SK-N-SH (cell line): ENCODE data around the gene SMAD3. TPM values are rescaled to one million over a fixed set of nuclear protein-coding genes. Genes with fewer than 3 reads are reported as not detected.

Experiments
- CTCF ChIA-PET: fragments of 300-600, 350-600 bp; formaldehyde crosslinking; extraction: SDS; loops from one replicate; lab custom pipeline; 2021; lab: Yijun Ruan, JAX
- POLR2A ChIA-PET: fragments of 350-600 bp; sonication (Branson Sonifier 250); formaldehyde crosslinking; extraction: SDS; loops from one replicate; lab custom pipeline; 2020; ENCODE audit warnings: antibody characterized with exemption, inconsistent platforms; lab: Yijun Ruan, JAX
- DNase-seq: peaks from one replicate; pipeline ENCODE4 v3.0.0; 2012
- H2AFZ ChIP-seq: fragments of 200-600 bp; sonication (generic); 2 replicates; pipeline ENCODE4 v1.8.1; 2016; ENCODE audit warnings: antibody characterized with exemption, mild to moderate bottlenecking, low read depth
- H3F3A ChIP-seq: fragments of 200-600 bp; sonication (generic); replicated peaks from 2 replicates; pipeline ENCODE3; 2016; ENCODE audit warnings: antibody characterized with exemption, mild to moderate bottlenecking; ENCODE audit not compliant: insufficient read depth
- H3K27ac ChIP-seq, 2 experiments: fragments of 200-500 bp in 1 of 2; fragments of 200-600 bp in 1 of 2; sonication (Bioruptor generic) in 1 of 2; sonication (generic), shearing (Covaris generic) in 1 of 2; 2 replicates each; pipeline versions ENCODE4 v1.5.1 to v1.6.1; 2014 to 2016; ENCODE audit warnings: low read depth in 2 of 2, inconsistent platforms in 1 of 2, low read length in 1 of 2, mild to moderate bottlenecking in 1 of 2, mixed read lengths in 1 of 2
- H3K27me3 ChIP-seq: fragments of 200-600 bp; sonication (generic), shearing (Covaris generic); 2 replicates; pipeline ENCODE4 v1.6.1; 2016; ENCODE audit warnings: mixed run types; ENCODE audit not compliant: insufficient read depth
- H3K36me3 ChIP-seq, 2 experiments: fragments of 200-500 bp in 1 of 2; fragments of 200-600 bp in 1 of 2; sonication (Bioruptor generic) in 1 of 2; sonication (generic) in 1 of 2; replicated peaks in 1 of 2; 2 replicates each; pipeline versions ENCODE3 to v1.5.1; 2014 to 2016; ENCODE audit warnings: low read length in 1 of 2, mild to moderate bottlenecking in 1 of 2; ENCODE audit not compliant: insufficient read depth in 2 of 2, control insufficient read depth in 1 of 2
- H3K4me1 ChIP-seq, 2 experiments: fragments of 200-500 bp in 1 of 2; fragments of 200-600 bp in 1 of 2; sonication (Bioruptor generic) in 1 of 2; sonication (generic), shearing (Covaris generic) in 1 of 2; 2 replicates each; pipeline versions ENCODE4 v1.5.1 to v1.6.1; 2014 to 2016; ENCODE audit warnings: low read depth in 1 of 2, low read length in 1 of 2, mixed run types in 1 of 2; ENCODE audit not compliant: insufficient read depth in 2 of 2, control insufficient read depth in 1 of 2
- H3K4me2 ChIP-seq: fragments of 200-600 bp; sonication (generic), shearing (Covaris generic); 2 replicates; pipeline ENCODE4 v1.6.1; 2017; ENCODE audit warnings: mixed run types
- H3K4me3 ChIP-seq, 2 experiments: fragments of 200-500 bp in 1 of 2; fragments of 200-600 bp in 1 of 2; sonication (Bioruptor generic) in 1 of 2; sonication (generic), shearing (Covaris generic) in 1 of 2; 2 replicates each; pipeline versions ENCODE4 v1.5.1 to v1.8.1; 2014 to 2016; ENCODE audit warnings: low read depth in 2 of 2, inconsistent platforms in 1 of 2, low read length in 1 of 2, mild to moderate bottlenecking in 1 of 2, mixed read lengths in 1 of 2, moderate library complexity in 1 of 2
- H3K79me2 ChIP-seq: fragments of 200-600 bp; sonication (generic); 2 replicates; pipeline ENCODE4 v1.8.1; 2017; ENCODE audit warnings: mild to moderate bottlenecking; ENCODE audit not compliant: insufficient read depth
- H3K9ac ChIP-seq: fragments of 200-600 bp; sonication (generic); 2 replicates; pipeline ENCODE4 v1.6.1; 2017; ENCODE audit warnings: mixed run types
- H3K9me2 ChIP-seq: fragments of 200-600 bp; sonication (generic); 2 replicates; pipeline ENCODE4 v1.6.1; 2017; ENCODE audit warnings: mixed run types
- H3K9me3 ChIP-seq: fragments of 200-600 bp; sonication (generic); 2 replicates; pipeline ENCODE4 v1.6.1; 2017; ENCODE audit warnings: mixed run types, mild to moderate bottlenecking, moderate library complexity
- H4K20me1 ChIP-seq: fragments of 200-600 bp; sonication (generic); 2 replicates; pipeline ENCODE4 v1.6.1; 2017; ENCODE audit warnings: mild to moderate bottlenecking, mixed run types; ENCODE audit not compliant: insufficient read depth
- CHD2 ChIP-seq: fragments of 150-350 bp; IDR thresholded peaks from 2 replicates; pipeline ENCODE4 v1.6.1; 2018; ENCODE audit warnings: low read length; ENCODE audit not compliant: partially characterized antibody
- GABPA ChIP-seq: IDR thresholded peaks from 2 replicates; pipeline ENCODE4 v1.4.0; 2012; ENCODE audit warnings: low read depth, mild to moderate bottlenecking
- IRF3 ChIP-seq: fragments of 150-350 bp; IDR thresholded peaks from 2 replicates; pipeline ENCODE4 v1.6.1; 2016; ENCODE audit warnings: mild to moderate bottlenecking, low read depth, low read length
- NFIC ChIP-seq: IDR thresholded peaks from 2 replicates; pipeline ENCODE4 v1.4.0; 2012; ENCODE audit warnings: borderline replicate concordance
- REST ChIP-seq: IDR thresholded peaks from 2 replicates; pipeline ENCODE4 v1.6.1; 2012; ENCODE audit warnings: mild to moderate bottlenecking, low read depth, low read length, moderate library complexity
- RFX5 ChIP-seq: IDR thresholded peaks from 2 replicates; pipeline ENCODE4 v1.6.1; 2012; ENCODE audit warnings: mild to moderate bottlenecking, improper control_type of control experiment, low read length
- RXRA ChIP-seq: IDR thresholded peaks from 2 replicates; pipeline ENCODE4 v1.4.0; 2012; ENCODE audit warnings: low read depth, mild to moderate bottlenecking, borderline replicate concordance
- TEAD4 ChIP-seq: IDR thresholded peaks from 2 replicates; pipeline ENCODE4 v1.4.0; 2012; ENCODE audit warnings: mild to moderate bottlenecking, borderline replicate concordance; ENCODE audit not compliant: insufficient read depth
- WGBS: methylation state at CpG from one replicate; pipeline ENCODE4 v1.1.6; 2017; ENCODE audit warnings: low lambda C conversion rate; 5-methylcytosine and 5-hydroxymethylcytosine counted together
- polyA plus RNA-seq, 3 experiments: library from polyadenylated mRNA; depleted of rRNA; stranded (reverse); fragments of >200 nt; gene quantifications; 2 replicates each; pipeline ENCODE4 v1.2.3, GENCODE V29; 2012
- TF ChIP-seq, protein P1 (sequence below): IDR thresholded peaks from 2 replicates; pipeline ENCODE4 v1.4.0; 2012; ENCODE audit warnings: low read depth, borderline replicate concordance
- TF ChIP-seq, protein P2 (sequence below): IDR thresholded peaks from 2 replicates; pipeline ENCODE4 v1.4.0; 2012; ENCODE audit warnings: low read depth

SMAD3 gene
- polyA plus RNA-seq, 1 of the 3 experiments (the other 2 are of a cell fraction) = 19.5 TPM

- H3K36me3 ChIP-seq = no peaks in the 10 kb centered on the region
Observed at GRCh38 chr15:67082007-67082536, 16.7 kb downstream of the SMAD3 start.

More at GRCh38 chr15:67082007-67082536, 16.7 kb downstream of the SMAD3 start:
- H3K27ac ChIP-seq = no peak overlapping the region
- peaks cover 15% of the 10 kb centered on the region for H3F3A ChIP-seq
- peaks cover 88% of the 10 kb centered on the region for H4K20me1 ChIP-seq
- ChIA-PET POLR2A (no interaction called here), CTCF (interaction anchor here (0.8 to 1.3 kb wide), 2 partner anchors 13 to 135 kb away, joined by 4 to 5 read pairs; no protein-coding TSS in a partner anchor)
- no peak overlapping the region for H3K9ac ChIP-seq
- peaks cover 100% of the 10 kb centered on the region for H3K79me2 ChIP-seq
- TF ChIP-seq RXRA = no peak
- TF ChIP-seq, protein P1, sequence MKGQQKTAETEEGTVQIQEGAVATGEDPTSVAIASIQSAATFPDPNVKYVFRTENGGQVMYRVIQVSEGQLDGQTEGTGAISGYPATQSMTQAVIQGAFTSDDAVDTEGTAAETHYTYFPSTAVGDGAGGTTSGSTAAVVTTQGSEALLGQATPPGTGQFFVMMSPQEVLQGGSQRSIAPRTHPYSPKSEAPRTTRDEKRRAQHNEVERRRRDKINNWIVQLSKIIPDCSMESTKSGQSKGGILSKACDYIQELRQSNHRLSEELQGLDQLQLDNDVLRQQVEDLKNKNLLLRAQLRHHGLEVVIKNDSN = no peak
- no peak for TF ChIP-seq NFIC
- TF ChIP-seq REST = no peak
- TF ChIP-seq IRF3 = no peak
- no peak for TF ChIP-seq TEAD4
- no peak for TF ChIP-seq CHD2
- no peak for TF ChIP-seq RFX5
- TF ChIP-seq, protein P2, sequence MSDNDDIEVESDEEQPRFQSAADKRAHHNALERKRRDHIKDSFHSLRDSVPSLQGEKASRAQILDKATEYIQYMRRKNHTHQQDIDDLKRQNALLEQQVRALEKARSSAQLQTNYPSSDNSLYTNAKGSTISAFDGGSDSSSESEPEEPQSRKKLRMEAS = no peak
- no peak for TF ChIP-seq GABPA
- 88% methylated on average over 3 of the region's 3 CpGs for WGBS
- H3K27me3 ChIP-seq = no peaks in the 10 kb centered on the region
- no peaks in the 10 kb centered on the region for H3K9me3 ChIP-seq
- no peak overlapping the region for H2AFZ ChIP-seq
- DNase-seq = no peak
- H3K4me2 ChIP-seq = no peak overlapping the region
- peaks cover 21 to 29% of the 10 kb centered on the region in 2 experiments; a peak in 3 of 4 replicates for H3K4me1 ChIP-seq
- no peak overlapping the region for H3K4me3 ChIP-seq
- no peaks in the 10 kb centered on the region for H3K9me2 ChIP-seq
